ENCODE results near the gene GPC1. TPM values are rescaled to one million over a fixed set of nuclear protein-coding genes. Genes with fewer than 3 reads are reported as not detected.

GPC1 gene
- total and polyA plus RNA-seq, 11 donors = 131 to 316 (median 193) TPM

DNA sequence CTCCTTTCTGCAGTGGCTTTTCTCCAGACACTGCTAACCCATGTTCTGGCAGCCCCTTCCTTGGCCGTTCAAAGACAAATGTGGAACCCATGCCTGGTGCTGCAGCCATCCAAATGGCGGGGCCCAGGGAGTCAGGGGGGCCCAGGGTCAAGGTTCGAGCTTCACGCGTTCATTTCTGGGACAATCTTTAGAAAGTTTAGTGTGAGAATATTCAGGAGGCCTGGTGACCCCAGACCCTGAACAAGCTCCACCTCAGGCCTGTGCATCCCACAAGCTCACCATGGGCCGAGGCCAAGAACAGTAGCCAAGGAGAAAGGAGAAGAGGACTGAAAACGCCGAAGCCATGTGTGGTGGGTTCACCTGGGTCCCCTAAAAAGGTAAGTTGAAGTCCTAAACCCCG, 67.9 kb downstream of the GPC1 start:
- no peak overlapping the region for H3K27ac ChIP-seq
- ATAC-seq = no peak
- no peaks in the 10 kb centered on the region for H3K4me1 ChIP-seq
- WGBS, 4 donors = 93 to 98% (median 97%) methylated on average over 9 of the region's 9 CpGs
- TF ChIP-seq, protein P1, sequence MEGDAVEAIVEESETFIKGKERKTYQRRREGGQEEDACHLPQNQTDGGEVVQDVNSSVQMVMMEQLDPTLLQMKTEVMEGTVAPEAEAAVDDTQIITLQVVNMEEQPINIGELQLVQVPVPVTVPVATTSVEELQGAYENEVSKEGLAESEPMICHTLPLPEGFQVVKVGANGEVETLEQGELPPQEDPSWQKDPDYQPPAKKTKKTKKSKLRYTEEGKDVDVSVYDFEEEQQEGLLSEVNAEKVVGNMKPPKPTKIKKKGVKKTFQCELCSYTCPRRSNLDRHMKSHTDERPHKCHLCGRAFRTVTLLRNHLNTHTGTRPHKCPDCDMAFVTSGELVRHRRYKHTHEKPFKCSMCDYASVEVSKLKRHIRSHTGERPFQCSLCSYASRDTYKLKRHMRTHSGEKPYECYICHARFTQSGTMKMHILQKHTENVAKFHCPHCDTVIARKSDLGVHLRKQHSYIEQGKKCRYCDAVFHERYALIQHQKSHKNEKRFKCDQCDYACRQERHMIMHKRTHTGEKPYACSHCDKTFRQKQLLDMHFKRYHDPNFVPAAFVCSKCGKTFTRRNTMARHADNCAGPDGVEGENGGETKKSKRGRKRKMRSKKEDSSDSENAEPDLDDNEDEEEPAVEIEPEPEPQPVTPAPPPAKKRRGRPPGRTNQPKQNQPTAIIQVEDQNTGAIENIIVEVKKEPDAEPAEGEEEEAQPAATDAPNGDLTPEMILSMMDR (IDR thresholded peaks at IDR 0.05) = no peak
- no peak for TF ChIP-seq POLR2A (IDR thresholded peaks at IDR 0.05)
- no peak overlapping the region for H3K4me3 ChIP-seq
- DNase-seq = no peak
- no peaks in the 10 kb centered on the region for H3K27me3 ChIP-seq
- no peaks in the 10 kb centered on the region for H3K9me3 ChIP-seq
- peaks cover 0 to 17% (median 0%) of the 10 kb centered on the region in 9 donors for H3K36me3 ChIP-seq
- intact Hi-C loops (cut with DNase I) = loop anchor here in 1 of 10 donors (10.0 kb wide), 1 partner anchor 201 kb away; no protein-coding TSS in a partner anchor

- Histone ChIP-seq H3K36me3 (peaks cover 0 to 12% (median 0%) of the 10 kb centered on the region in 9 donors), H3K4me3 (no peak overlapping the region), H3K4me1 (no peaks in the 10 kb centered on the region), H3K9me3 (no peaks in the 10 kb centered on the region), H3K27me3 (no peaks in the 10 kb centered on the region), H3K27ac (no peak overlapping the region)
- intact Hi-C loops (cut with DNase I) = loop anchor here in 1 of 10 donors (10.0 kb wide), 1 partner anchor 201 kb away; no protein-coding TSS in a partner anchor
- TF ChIP-seq, protein P1 (IDR thresholded peaks at IDR 0.05) = no peak
- no peak for TF ChIP-seq POLR2A (IDR thresholded peaks at IDR 0.05)
- peak in 1 of 5 donors; percentile 20 for DNase-seq
- 94 to 96% (median 95%) methylated on average over 7 of the region's 7 CpGs for WGBS, 4 donors
- no peak for ATAC-seq
Observed at GRCh38 chr2:240503848-240504247, 68.4 kb downstream of the GPC1 start.

GRCh38 chr2:240505910-240506309, 70.4 kb downstream of the GPC1 start:
- intact Hi-C loops (cut with DNase I) = loop anchor here in 1 of 10 donors (10.0 kb wide), 1 partner anchor 199 kb away; no protein-coding TSS in a partner anchor
- ATAC-seq = no peak

DNA sequence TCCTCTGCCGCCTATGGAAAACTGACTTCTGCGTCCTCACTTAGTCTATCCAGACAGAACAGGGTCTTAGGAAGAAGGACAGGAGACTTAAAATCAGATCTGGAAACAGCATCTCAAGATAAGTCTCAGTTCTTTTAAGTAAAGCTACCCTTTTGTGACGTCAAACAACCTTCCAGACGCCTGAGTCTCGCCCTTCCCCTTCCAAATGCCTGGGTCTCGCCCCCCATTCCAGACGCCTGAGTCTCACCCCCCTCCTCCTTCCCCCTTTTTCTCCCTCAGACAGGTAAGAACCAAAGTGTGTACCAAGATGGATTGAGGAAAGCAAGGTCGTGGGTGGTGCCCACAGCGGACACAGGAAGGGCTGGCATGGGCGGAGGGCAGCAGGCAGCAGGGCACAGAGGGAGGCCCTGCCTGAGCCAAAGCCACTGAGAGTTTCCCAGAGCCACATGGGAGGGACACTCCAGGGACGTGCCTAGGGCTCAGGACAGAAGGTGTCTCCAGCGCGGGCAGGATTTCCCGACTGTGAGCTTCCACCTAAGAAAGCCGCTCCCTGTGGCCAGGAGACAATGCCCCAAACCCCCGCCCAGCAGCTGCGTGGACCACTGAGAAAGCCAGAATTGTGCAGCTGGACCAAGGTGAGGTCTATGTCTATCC, 71.1 kb downstream of the GPC1 start:
- WGBS, 4 donors = 86 to 90% (median 89%) methylated on average over 13 to 17 of the region's 17 CpGs
- Histone ChIP-seq H3K4me1 (no peaks in the 10 kb centered on the region), H3K27ac (no peak overlapping the region), H3K9me3 (no peaks in the 10 kb centered on the region), H3K4me3 (no peak overlapping the region), H3K27me3 (no peaks in the 10 kb centered on the region), H3K36me3 (peaks cover 0 to 15% (median 0%) of the 10 kb centered on the region in 9 donors)
- intact Hi-C loops (cut with DNase I) = loop anchor here in 1 of 10 donors (10.0 kb wide), 1 partner anchor 198 kb away; no protein-coding TSS in a partner anchor
- no peak for TF ChIP-seq POLR2A (IDR thresholded peaks at IDR 0.05)
- TF ChIP-seq, protein P1 (IDR thresholded peaks at IDR 0.05) = no peak
- ATAC-seq (no peak), DNase-seq (no peak)

More at GRCh38 chr2:240505910-240506309, 70.4 kb downstream of the GPC1 start:
- H3K4me1 ChIP-seq = no peaks in the 10 kb centered on the region
- DNase-seq = no peak
- WGBS, 4 donors = 83 to 89% (median 85%) methylated on average over 9 to 14 of the region's 14 CpGs
- peaks cover 0 to 8% (median 0%) of the 10 kb centered on the region in 9 donors for H3K36me3 ChIP-seq
- H3K9me3 ChIP-seq = no peaks in the 10 kb centered on the region
- no peak overlapping the region for H3K27ac ChIP-seq
- TF ChIP-seq, protein P1 (IDR thresholded peaks at IDR 0.05) = no peak
- TF ChIP-seq POLR2A (IDR thresholded peaks at IDR 0.05) = no peak
- H3K27me3 ChIP-seq = no peaks in the 10 kb centered on the region
- H3K4me3 ChIP-seq = no peak overlapping the region

Data from heart left ventricle (tissue), 16 donors.